Mesothelial cell of epicardium (in vitro differentiated cells): ENCODE measurements around the gene TRPM3. TPM values are rescaled to one million over a fixed set of nuclear protein-coding genes. Genes with fewer than 3 reads are reported as not detected.

Experiments used
- DNase-seq, 2 experiments: peaks; one replicate each; pipeline ENCODE4 v3.0.0; 2021; ENCODE audit warnings: low spot score in 2 of 2; ENCODE audit not compliant: unreplicated experiment in 2 of 2
- H3K27ac Mint-ChIP-seq: 2 replicates; pipeline ENCODE4 v1.8.0; 2021; ENCODE audit warnings: mixed read lengths
- H3K27me3 Mint-ChIP-seq: 2 replicates; pipeline ENCODE4 v1.8.0; 2021; ENCODE audit warnings: low read depth, mixed read lengths
- H3K36me3 Mint-ChIP-seq: 2 replicates; pipeline ENCODE4 v1.8.0; 2021; ENCODE audit warnings: mixed read lengths
- H3K4me1 Mint-ChIP-seq: 2 replicates; pipeline ENCODE4 v1.8.0; 2021; ENCODE audit warnings: mixed read lengths
- H3K4me3 Mint-ChIP-seq: 2 replicates; pipeline ENCODE4 v1.8.0; 2021; ENCODE audit warnings: mild to moderate bottlenecking, moderate library complexity, mixed read lengths
- H3K9me3 Mint-ChIP-seq: 2 replicates; pipeline ENCODE4 v1.8.0; 2021; ENCODE audit warnings: mixed read lengths
- CTCF ChIP-seq: fragments of 200-600 bp; sonication (generic); IDR thresholded peaks from one replicate; pipeline ENCODE4 v1.5.0; 2021; ENCODE audit warnings: antibody characterized with exemption; ENCODE audit not compliant: unreplicated experiment
- total RNA-seq: library from RNA; stranded (reverse); gene quantifications from 3 replicates; pipeline ENCODE4 v1.2.1, GENCODE V29; 2021

Gene TRPM3
- total RNA-seq, 1 donor from 2014 or later = 1.6 TPM

DNA sequence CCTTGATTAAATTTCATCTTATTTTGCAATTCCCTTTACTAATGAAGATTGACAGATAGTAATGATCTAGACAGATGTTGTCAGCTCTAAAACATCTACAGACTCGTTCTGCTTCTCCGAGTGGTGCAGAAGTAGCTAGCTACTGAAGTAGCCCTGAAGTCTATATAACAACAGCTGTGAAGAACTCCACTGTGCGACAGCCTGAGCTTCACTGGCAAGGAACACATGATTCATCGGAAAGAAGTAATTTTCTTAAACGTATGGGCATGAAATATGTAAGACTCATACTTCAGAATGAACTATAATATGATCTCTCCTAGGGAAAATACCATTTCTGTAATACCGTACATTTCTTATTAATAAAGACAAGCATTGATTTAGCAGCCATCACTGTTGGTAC, 96.2 kb downstream of the TRPM3 start:
- peaks cover 9% of the 10 kb centered on the region for H3K4me1 Mint-ChIP-seq
- DNase-seq = no peak
- H3K27ac Mint-ChIP-seq = no peak overlapping the region
- H3K4me3 Mint-ChIP-seq = no peak overlapping the region
- H3K9me3 Mint-ChIP-seq = peaks cover 9% of the 10 kb centered on the region
- H3K36me3 Mint-ChIP-seq = no peaks in the 10 kb centered on the region
- H3K27me3 Mint-ChIP-seq = no peaks in the 10 kb centered on the region
- TF ChIP-seq CTCF = no peak

DNA sequence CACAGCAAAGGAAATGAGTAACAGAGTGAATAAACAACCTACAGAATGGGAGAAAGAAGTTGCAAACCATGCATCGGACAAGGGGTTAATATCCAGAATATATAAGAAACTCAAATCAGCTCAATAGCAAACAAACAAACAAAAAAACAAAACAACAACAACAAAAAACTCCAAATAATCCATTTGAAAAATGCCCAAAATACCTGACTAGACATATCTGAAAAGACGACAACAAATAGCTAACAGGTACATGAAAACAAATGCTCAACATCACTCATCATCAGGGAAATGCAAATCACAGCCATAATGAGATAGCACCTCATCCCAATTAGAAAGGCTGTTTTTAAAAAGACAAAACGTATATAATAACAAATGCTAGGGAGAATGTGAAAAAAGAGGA, 111.2 kb downstream of the TRPM3 start:
- Mint-ChIP-seq H3K27me3 (no peaks in the 10 kb centered on the region), H3K27ac (no peak overlapping the region), H3K9me3 (peaks cover 37% of the 10 kb centered on the region), H3K4me1 (no peaks in the 10 kb centered on the region), H3K36me3 (peaks cover 4% of the 10 kb centered on the region), H3K4me3 (no peak overlapping the region)
- DNase-seq = no peak
- no peak for TF ChIP-seq CTCF

DNA sequence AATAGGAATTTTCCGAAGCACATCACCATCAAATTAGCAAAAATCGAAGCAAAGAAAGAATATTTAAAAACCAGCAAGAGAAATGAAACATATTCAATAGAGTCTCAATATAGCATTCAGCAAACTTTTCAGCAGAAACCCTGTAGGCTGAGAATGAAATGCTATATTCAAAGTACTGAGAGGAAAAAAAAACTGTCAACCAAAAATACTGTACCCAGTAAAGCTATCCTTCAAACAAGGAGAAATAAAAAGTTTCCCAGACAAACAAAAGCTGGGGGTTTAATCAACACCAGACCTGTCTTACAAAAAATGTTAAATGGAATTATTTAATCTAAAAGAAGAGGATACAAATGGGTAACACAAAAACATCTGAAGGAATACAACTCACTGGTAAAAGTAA, 116.0 kb downstream of the TRPM3 start:
- H3K4me3 Mint-ChIP-seq = no peak overlapping the region
- H3K27ac Mint-ChIP-seq = no peak overlapping the region
- TF ChIP-seq CTCF = no peak
- no peaks in the 10 kb centered on the region for H3K4me1 Mint-ChIP-seq
- peaks cover 8% of the 10 kb centered on the region for H3K36me3 Mint-ChIP-seq
- peaks cover 55% of the 10 kb centered on the region for H3K9me3 Mint-ChIP-seq
- no peaks in the 10 kb centered on the region for H3K27me3 Mint-ChIP-seq
- no peak for DNase-seq

GRCh38 chr9:71004196-71004595, 117.2 kb downstream of the TRPM3 start:
- DNase-seq = no peak
- TF ChIP-seq CTCF = no peak
- Mint-ChIP-seq H3K27ac (no peak overlapping the region), H3K4me1 (no peaks in the 10 kb centered on the region), H3K4me3 (no peak overlapping the region), H3K9me3 (peaks cover 47% of the 10 kb centered on the region), H3K27me3 (no peaks in the 10 kb centered on the region), H3K36me3 (peaks cover 8% of the 10 kb centered on the region)

DNA sequence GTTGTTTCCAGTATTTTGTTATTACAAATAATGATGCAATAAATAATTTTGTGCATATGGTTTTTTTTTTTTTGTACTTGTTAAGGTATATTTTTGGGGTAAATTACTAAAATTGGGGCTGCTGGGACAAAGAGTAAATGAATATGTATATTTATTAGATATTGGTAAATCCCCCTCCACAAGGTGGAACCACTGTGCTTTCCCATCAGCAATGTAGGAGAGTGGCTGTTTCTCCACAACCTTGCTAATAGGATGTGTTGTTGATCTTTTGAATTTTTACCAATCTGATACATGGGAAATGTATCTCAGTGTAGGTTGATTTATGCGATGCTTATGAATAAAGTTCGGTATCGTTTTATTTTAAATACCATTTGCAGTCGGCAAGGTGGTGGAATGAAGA, 118.1 kb downstream of the TRPM3 start:
- peaks cover 43% of the 10 kb centered on the region for H3K9me3 Mint-ChIP-seq
- DNase-seq = no peak
- TF ChIP-seq CTCF = no peak
- H3K4me3 Mint-ChIP-seq = no peak overlapping the region
- H3K27me3 Mint-ChIP-seq = no peaks in the 10 kb centered on the region
- H3K4me1 Mint-ChIP-seq = no peaks in the 10 kb centered on the region
- peaks cover 8% of the 10 kb centered on the region for H3K36me3 Mint-ChIP-seq
- no peak overlapping the region for H3K27ac Mint-ChIP-seq

DNA sequence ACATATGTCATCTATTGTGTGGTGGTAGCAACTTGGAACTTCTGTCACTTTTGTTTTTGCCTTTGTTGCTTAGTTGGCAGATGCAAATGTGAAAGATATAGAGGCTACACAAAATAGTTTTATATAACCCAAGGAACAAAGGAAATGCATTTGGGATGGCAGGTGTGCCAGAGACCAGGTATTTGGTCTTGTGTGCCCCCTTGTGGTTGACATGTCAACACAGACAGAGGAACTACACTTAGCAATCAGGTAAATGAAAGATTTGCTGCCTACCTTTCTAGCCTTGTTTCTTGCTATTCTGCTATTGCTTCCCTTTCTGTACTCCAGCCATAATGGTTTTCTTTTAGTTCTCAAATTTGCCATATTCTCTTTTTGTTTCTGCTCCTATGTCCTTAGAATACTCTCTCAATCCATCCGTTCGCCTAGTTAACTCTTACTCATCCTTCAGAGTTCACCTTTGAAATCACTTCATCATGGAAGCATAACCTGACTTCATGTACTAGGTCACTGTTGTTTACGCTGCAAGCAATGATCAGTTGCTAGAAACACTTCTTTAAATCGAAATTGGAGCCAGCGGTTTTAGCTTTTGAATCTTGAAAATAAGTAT, 119.5 kb downstream of the TRPM3 start:
- DNase-seq = no peak
- Mint-ChIP-seq H3K27ac (no peak overlapping the region), H3K9me3 (peaks cover 29% of the 10 kb centered on the region), H3K27me3 (no peaks in the 10 kb centered on the region), H3K36me3 (peaks cover 8% of the 10 kb centered on the region), H3K4me1 (no peaks in the 10 kb centered on the region), H3K4me3 (no peak overlapping the region)
- TF ChIP-seq CTCF = peak; percentile 65
